GM19193 (cell line): ENCODE results near the gene TAS2R5.

Experiments
- POLR2A ChIP-seq: IDR thresholded peaks from 4 replicates; pipeline ENCODE4 v1.6.1; 2011; ENCODE audit not compliant: insufficient read depth, insufficient read length; ENCODE audit errors: extremely low read depth

Gene TAS2R5

GRCh38 chr7:141789917-141790316 is at the start of gene TAS2R5:
Gene TAS2R5, plus strand, starts transcription at chr7:141790217. Its CDS starts 145 bp downstream, at chr7:141790362.
- no peak for TF ChIP-seq POLR2A

- no peak for TF ChIP-seq POLR2A
These were observed 47.8 kb upstream of the TAS2R5 start for GRCh38 chr7:141742229-141742628.

GRCh38 chr7:141744131-141744530 is 45.9 kb upstream of the TAS2R5 start:
- no peak for TF ChIP-seq POLR2A

GRCh38 chr7:141748396-141748795 is 41.6 kb upstream of the TAS2R5 start:
- no peak for TF ChIP-seq POLR2A

GRCh38 chr7:141752634-141753033 is 37.4 kb upstream of the TAS2R5 start:
- no peak for TF ChIP-seq POLR2A

- TF ChIP-seq POLR2A = no peak
These were observed 35.1 kb upstream of the TAS2R5 start for GRCh38 chr7:141754939-141755338.

GRCh38 chr7:141763797-141764196 is 26.2 kb upstream of the TAS2R5 start, which contains the start of gene TAS2R3:
Gene TAS2R3, plus strand, starts transcription at chr7:141764097. Its CDS starts 62 bp downstream, at chr7:141764159.
- no peak for TF ChIP-seq POLR2A

GRCh38 chr7:141776374-141776773 is 13.6 kb upstream of the TAS2R5 start, which contains the start of gene TAS2R4:
Gene TAS2R4, plus strand, starts transcription at chr7:141776674. Its CDS starts 1,815 bp downstream, at chr7:141778489.
- TF ChIP-seq POLR2A = no peak

GRCh38 chr7:141785706-141786552 is 4.1 kb upstream of the TAS2R5 start:
- TF ChIP-seq POLR2A = no peak

- TF ChIP-seq POLR2A = no peak
These were observed 1.7 kb upstream of the TAS2R5 start for GRCh38 chr7:141788296-141788695.

GRCh38 chr7:141792526-141792925 is 2.5 kb downstream of the TAS2R5 start:
- TF ChIP-seq POLR2A = no peak

- no peak for TF ChIP-seq POLR2A
These were observed 30.1 kb downstream of the TAS2R5 start for GRCh38 chr7:141820067-141820466.

GRCh38 chr7:141837683-141838082 is 47.7 kb downstream of the TAS2R5 start:
- TF ChIP-seq POLR2A = no peak

- TF ChIP-seq POLR2A = no peak
These were observed 48.6 kb downstream of the TAS2R5 start for GRCh38 chr7:141838581-141838980.

- TF ChIP-seq POLR2A = no peak
These were observed 49.2 kb downstream of the TAS2R5 start for GRCh38 chr7:141839256-141839655.

- TF ChIP-seq POLR2A = no peak
These were observed 50.7 kb downstream of the TAS2R5 start for GRCh38 chr7:141840708-141841107.
